Osteocyte (in vitro differentiated cells): ENCODE data around the gene KCTD20. TPM values are rescaled to one million over a fixed set of nuclear protein-coding genes. Genes with fewer than 3 reads are reported as not detected.

Experiments
- DNase-seq: peaks from one replicate; pipeline ENCODE4 v3.0.0; 2021; ENCODE audit warnings: mixed read lengths; ENCODE audit not compliant: unreplicated experiment; ENCODE audit errors: extremely low spot score
- H3K27ac Mint-ChIP-seq: one replicate; pipeline ENCODE4 v1.8.0; 2021; ENCODE audit warnings: mild to moderate bottlenecking, mixed read lengths; ENCODE audit not compliant: unreplicated experiment
- H3K27me3 Mint-ChIP-seq: one replicate; pipeline ENCODE4 v1.8.0; 2021; ENCODE audit warnings: mixed read lengths; ENCODE audit not compliant: unreplicated experiment
- H3K36me3 Mint-ChIP-seq: one replicate; pipeline ENCODE4 v1.8.0; 2021; ENCODE audit warnings: mixed read lengths; ENCODE audit not compliant: unreplicated experiment
- H3K4me1 Mint-ChIP-seq: one replicate; pipeline ENCODE4 v1.8.0; 2021; ENCODE audit warnings: mixed read lengths; ENCODE audit not compliant: unreplicated experiment
- H3K4me3 Mint-ChIP-seq: one replicate; pipeline ENCODE4 v1.8.0; 2021; ENCODE audit warnings: mild to moderate bottlenecking, moderate library complexity, mixed read lengths; ENCODE audit not compliant: unreplicated experiment
- H3K9me3 Mint-ChIP-seq: one replicate; pipeline ENCODE4 v1.8.0; 2021; ENCODE audit warnings: mixed read lengths; ENCODE audit not compliant: unreplicated experiment
- CTCF ChIP-seq: fragments of 200-600 bp; sonication (generic); IDR thresholded peaks from 2 replicates; pipeline ENCODE4 v1.5.0; 2021; ENCODE audit warnings: antibody characterized with exemption, mild to moderate bottlenecking, moderate library complexity
- total RNA-seq: library from RNA; stranded (reverse); gene quantifications from 2 replicates; pipeline ENCODE4 v1.2.1, GENCODE V29; 2021

KCTD20 gene
- total RNA-seq, 1 donor from 2014 or later = 76.3 TPM

GRCh38 chr6:36536873-36537547 is 94.2 kb downstream of the KCTD20 start:
- H3K27ac Mint-ChIP-seq = peak overlapping the region; percentile 33
- H3K4me1 Mint-ChIP-seq = peaks cover 32% of the 10 kb centered on the region
- no peak for TF ChIP-seq CTCF
- no peaks in the 10 kb centered on the region for H3K9me3 Mint-ChIP-seq
- no peak for DNase-seq
- H3K36me3 Mint-ChIP-seq = peaks cover 37% of the 10 kb centered on the region
- no peaks in the 10 kb centered on the region for H3K27me3 Mint-ChIP-seq
- H3K4me3 Mint-ChIP-seq = no peak overlapping the region

GRCh38 chr6:36539814-36540568 is 97.2 kb downstream of the KCTD20 start:
- Mint-ChIP-seq H3K4me3 (no peak overlapping the region), H3K36me3 (peaks cover 27% of the 10 kb centered on the region), H3K9me3 (no peaks in the 10 kb centered on the region), H3K4me1 (peaks cover 44% of the 10 kb centered on the region), H3K27me3 (no peaks in the 10 kb centered on the region), H3K27ac (no peak overlapping the region)
- TF ChIP-seq CTCF = no peak
- no peak for DNase-seq

Other genes starting within 250 kb of the KCTD20 start
- 29.4 and 36.2 TPM in 2 replicates for gene BRPF3, start 246.3 kb upstream of the KCTD20 start, total RNA-seq
- gene PNPLA1, start 172.9 kb upstream of the KCTD20 start, total RNA-seq = not detected in 2 replicates
- not detected in 2 replicates for gene BNIP5, start 106.1 kb upstream of the KCTD20 start, total RNA-seq
- gene ETV7, start 55.3 kb upstream of the KCTD20 start, total RNA-seq = 0.24 and 0.59 TPM in 2 replicates
- gene PXT1, start 146 bp upstream of the KCTD20 start, total RNA-seq = not detected in 2 replicates
- gene STK38, start 104.5 kb downstream of the KCTD20 start, total RNA-seq = 51.6 and 53.9 TPM in 2 replicates
- 209 and 216 TPM in 2 replicates for gene SRSF3, start 151.4 kb downstream of the KCTD20 start, total RNA-seq
- gene CDKN1A, start 235.7 kb downstream of the KCTD20 start, total RNA-seq = 161 and 201 TPM in 2 replicates